Nucleus accumbens (tissue), 56 donors: Measurements from ENCODE around the gene CC2D2A.
"Not testable (repeated sequence)": the region's sequence is repeated elsewhere in the genome, so short reads cannot be mapped to it uniquely, and the experiment has no call there.

Experiments
- DNase-seq, 56 donors: peaks; one replicate each; lab custom pipeline; 2025; lab: John Stamatoyannopoulos, UW

Gene CC2D2A

DNA sequence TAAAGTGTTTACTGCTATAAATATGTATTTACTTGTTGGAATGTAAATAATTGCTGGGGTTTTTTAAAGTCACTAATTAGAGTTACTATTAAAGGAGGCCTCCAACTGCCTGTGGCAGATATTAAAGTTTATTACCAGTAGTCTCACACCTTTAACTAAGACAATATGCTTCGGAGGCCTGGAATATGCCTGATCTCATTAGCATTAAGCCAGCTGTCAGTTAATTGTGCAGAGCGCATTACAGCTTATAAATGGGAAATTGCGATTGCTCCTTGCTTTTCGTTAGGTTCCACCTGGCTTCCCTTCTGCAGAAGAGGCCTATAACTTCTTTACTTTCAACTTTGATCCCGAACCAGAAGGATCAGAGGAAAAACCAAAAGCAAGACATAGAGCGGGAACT is 41.3 kb downstream of the CC2D2A start:
- no peak for DNase-seq

DNA sequence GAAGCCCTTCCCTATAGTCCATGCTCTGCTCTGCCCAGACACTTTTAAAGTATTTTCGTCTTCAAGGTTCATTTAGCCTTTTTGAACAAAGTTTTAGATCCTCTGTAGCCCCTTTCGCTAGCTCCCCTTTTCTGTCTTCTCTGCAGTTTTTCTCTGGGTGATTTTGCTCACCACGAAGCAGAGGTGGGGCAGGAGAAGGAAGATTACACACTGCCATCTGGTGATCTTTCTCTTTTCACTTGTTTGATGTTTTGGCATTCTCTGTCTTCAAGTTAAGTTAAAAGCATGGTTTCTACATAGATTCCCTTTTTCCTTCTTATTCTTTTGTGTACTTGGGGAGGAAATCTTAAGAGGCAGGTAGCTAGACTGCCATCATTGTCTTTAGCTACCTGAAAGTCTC is 43.9 kb downstream of the CC2D2A start:
- no peak for DNase-seq

DNA sequence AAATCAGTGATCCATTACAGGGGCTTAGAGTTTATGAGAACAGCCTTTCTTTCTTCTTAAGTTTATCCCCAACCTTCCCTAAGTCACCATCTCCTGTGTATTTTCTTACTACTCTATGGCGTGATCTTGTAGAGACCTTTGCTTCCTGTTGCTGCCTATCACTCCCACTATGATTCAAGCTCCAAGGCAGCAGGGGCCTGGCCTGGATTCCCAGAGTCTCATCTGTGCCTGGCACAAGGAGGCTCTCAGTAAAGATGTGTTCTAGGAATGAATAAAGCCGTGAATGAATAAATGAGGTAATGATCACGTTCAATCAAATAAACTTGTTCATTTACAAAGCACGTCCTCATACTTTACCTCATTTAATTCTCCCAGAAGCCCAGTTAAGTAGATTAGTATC is 45.4 kb downstream of the CC2D2A start:
- DNase-seq = peak in 1 of 56 donors; percentile 1

DNA sequence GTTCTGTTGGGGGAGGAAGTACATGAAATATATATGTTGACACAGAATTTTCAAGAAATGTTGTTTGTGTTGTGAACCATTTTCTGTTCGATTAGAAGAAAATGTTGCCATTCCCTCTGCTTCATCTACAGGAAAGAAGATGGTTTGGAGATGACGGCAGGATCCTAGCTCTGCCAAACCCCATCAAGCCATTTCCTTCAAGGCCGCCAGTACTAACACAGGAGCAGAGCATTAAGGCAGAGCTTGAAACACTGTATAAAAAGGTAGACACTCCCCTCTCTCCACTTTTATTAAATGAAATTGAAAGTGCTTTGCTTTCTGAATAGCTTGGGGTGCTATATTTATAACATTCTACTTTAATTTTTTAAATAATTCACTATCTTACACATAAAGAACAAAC is 46.8 kb downstream of the CC2D2A start:
- no peak for DNase-seq

DNA sequence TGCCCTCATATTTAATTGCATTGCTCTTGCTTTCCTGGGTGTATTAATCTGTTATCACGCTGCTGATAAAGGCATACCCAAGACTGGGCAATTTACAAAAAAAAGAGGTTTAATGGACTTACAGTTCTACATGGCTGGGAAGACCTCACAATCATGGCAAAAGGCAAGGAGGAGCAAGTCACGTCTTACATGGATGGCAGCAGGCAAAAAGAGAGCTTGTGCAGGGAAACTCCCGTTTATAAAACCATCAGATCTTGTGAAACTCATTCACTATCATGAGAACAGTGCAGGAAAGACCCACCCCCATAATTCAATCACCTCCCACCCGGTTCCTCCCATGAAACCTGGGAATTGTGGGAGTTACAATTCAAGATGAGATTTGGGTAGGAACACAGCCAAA is 48.0 kb downstream of the CC2D2A start:
- DNase-seq = not testable (repeated sequence)

DNA sequence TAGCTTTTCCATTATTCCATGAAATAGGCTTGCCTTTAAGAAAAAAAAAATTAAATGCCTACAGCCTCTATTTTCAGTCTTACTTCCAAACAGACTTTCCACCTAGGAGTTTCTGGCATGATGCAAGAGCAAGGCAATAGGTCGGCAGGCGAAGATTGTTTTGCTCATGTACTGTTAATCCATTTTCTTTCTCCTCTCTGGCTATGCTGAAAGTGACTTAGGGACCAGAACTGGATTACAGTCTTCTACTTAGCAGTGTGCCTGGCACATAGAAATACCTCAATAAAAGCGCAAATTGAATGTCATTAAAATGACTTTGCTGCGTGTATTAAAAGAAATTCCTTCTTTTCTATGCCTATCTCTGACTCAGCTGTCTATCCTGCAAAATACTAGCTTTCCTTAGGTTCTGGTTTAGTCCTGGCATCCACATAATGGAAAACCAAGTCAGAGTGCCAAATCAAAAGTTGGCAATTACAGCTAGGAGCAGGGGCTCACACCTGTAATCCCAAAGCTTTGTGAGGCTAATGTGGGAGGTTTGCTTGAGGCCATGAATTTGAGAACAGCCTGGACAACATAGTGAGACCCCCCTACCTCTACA is 51.9 kb downstream of the CC2D2A start:
- DNase-seq = no peak

DNA sequence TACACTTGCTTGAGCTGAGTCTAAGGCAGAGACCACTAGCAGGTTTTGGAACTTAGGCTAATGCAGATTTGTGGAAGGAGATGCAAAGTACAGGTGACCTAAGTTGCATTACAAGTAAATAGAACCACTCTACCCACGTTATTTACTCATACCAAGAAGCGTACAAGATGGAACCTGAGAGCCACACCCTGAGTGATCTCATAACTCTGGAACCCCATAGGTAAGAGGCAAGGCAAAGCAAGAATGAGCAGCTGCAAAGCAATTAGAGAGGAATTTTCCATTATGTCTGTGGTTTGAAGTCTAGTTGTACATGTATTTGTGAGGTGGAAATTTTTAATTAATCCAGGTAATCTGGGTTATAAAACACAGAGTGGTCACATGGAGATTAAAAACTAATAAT is 55.4 kb downstream of the CC2D2A start:
- no peak for DNase-seq

DNA sequence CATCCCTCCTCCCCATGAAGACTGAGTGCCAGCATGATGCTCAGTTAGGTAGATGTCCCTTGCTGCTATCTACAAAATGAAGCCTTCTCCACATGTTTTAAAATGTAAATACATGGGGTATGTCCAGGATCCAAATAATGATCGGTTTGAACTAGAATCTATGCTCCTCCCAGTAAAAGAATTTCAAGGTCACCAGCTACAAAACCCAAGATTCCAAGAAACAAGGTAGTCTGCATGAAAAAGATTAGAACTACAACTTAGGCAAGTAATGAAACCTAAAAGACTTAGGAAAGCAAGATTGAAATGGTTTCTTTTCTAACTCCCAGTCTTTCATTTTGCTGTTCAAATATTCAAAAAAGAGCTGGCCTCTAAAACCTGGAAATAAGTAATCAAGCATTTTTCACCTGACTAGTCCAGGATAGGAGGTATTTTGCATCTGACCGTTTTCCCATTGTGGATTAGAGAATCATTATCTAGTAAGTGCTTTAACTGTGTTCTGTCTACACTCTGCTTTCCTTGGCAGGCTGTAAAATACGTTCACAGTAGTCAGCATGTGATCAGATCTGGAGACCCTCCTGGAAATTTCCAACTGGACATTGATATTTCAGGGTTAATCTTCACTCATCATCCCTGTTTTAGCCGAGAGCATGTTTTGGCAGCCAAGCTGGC is 57.4 kb downstream of the CC2D2A start:
- no peak for DNase-seq

DNA sequence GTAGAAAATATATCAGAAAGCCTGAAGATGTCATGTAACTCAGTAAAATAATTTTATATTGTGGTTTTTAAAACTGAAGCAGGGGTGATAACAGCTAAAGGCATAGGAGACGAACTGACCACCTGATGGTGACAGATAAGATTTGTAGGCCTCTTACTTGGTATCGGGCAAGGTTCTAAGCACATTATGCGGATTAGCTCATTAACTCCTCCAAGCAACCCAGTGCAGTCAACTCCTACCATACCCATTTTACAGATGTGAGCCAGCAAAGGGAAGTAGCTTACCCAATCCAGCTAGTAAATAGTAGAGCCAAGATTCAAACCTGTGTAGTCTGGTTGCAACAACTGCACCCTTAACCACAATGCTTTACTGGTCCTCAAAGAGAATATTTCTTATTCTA is 62.1 kb downstream of the CC2D2A start:
- DNase-seq = no peak

DNA sequence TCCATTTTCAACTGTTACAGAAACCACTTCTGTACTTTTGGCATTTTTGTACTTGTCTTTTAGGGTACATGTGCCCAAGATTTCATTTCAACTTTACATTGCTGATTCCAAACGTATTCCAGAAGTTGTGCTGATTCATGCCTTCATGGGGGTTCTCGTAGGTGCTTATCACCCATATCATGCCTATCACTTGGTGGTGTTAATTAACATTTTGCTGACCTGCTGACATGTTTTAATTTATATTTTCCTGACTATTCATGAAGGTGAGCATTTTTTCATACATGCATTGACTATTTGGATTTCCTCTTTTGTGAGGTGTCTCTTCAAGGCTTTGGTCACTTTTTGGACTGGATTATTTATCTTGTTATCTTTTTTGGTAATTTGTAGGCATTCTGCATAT is 64.1 kb downstream of the CC2D2A start:
- DNase-seq = no peak

DNA sequence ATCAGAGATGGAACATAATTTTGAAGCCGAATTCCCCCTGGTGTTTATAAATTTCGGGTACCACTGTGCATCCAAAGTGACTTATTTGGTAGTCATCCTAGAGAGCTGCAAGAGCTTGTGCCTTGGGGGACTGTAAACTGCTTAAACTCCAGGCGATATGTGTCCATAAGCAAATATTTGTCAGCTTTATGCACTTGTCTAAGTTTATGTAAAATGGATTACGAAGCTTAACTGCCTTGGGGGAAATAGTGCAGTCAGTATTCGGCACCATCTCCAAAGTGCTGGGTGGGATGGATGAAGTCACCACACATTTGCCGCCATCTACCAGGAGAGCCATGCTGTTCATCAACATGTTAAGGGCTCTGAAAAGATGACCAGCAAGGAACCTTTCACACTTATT is 65.9 kb downstream of the CC2D2A start:
- DNase-seq = no peak

DNA sequence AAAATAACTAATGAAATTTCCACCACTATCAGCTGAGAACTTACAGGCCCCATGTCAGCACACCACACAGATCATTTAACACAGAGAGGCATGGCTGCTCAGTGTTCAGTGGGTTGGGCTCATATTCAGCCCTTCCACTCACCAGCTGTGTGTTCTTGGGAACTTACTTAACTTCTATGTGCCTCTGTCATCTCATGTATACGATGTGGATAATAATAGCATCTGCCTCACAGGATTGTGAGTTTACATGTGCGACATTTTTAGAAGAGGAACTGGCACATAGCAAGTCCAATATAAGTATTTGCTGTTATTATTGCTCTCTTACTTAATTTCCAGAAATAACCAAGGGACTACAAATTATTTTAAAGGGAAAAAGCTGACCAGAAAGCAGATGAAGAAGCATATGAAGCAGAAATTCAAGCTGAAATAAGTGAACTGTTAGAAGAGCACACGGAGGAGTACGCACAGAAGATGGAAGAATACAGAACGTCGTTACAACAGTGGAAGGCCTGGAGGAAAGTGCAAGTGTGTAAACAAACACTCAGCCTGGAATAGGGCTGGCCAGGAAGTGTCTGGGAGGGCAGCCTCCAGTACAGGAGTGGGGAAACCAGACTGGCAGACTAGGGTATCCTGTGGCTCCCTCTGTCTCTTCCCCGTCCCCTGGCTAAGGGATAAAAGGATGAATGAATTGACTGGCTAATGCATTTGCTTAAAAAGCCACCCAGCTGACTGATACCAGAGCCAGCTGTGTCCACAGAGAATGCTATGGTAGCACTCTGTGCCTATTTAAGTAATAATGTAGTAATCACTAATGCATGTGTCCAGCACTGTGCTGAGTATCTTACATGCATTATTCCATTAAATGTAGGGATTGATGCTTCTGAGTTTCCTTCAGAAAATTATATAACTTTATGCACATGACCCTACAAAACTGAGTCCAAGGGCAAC is 67.1 kb downstream of the CC2D2A start:
- DNase-seq = no peak

DNA sequence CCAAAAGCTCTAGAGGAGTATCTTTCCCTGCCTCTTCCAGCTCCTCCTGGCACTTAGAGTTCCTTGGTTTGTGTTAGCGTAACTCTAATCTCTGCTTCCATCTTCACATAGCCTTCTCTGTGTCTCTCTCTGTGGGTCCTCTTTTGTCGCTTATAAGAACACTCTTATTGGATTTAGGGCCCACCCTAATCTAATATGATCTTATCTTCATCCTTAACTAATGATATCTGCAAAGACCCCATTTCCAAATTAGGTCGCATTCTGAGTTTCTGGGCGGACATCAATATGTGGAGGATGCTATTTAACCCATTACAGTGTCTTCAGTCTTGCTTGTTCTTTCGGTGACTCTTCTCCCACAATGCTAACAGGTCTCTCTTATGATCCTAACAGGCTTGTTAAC is 72.3 kb downstream of the CC2D2A start:
- no peak for DNase-seq

DNA sequence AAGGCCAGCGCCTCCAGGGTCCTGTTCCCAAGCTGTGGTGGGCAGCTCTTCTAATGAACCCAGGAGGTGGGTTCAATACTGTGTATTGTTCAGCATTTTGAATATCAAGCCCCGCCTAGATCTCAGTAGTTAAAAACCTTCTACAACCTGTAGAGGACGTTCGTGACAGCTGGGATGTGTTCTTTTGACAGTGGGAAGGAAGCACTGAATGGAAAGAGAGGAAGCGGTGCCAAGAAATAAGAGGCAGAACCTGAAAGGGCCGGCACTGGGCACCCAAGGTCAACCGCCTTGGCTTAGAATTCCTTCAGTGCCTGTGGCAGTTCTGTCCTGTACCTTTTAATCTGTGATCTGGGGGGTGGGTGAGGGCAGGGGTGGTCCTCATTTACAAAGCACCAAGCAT is 73.1 kb downstream of the CC2D2A start:
- DNase-seq = no peak

DNA sequence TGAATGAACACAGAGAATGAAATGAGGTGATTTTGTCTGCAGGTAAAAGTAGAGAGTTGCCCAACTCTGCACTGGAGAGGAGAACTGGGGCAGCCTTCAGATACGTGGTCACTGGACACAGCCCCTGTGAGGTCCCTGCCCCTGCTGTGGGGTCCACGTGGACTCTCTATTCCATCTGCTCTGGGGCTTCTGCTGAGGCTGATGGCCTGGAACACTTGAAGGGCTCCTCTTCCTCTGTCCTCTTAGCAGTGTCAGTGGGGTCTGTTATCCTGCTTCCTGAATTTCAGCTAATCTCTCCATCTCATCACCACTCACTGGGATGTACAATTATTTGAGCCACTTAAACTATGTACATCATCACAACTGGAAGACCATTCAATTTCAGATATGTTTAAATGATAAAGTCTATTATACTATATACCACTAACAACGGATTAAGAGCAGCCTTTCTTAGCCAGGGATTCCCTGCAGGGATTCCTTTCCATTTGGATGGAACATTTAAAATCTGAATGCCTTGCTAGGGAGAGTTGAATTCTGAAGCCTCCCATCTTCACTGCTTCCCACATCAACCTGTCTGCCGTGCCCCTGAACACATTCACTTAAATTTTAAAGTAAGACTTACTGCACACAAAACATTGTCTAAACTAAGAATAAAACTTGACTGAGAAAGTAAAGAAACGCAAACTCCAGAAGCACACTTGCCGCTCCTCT is 74.0 kb downstream of the CC2D2A start:
- no peak for DNase-seq

DNA sequence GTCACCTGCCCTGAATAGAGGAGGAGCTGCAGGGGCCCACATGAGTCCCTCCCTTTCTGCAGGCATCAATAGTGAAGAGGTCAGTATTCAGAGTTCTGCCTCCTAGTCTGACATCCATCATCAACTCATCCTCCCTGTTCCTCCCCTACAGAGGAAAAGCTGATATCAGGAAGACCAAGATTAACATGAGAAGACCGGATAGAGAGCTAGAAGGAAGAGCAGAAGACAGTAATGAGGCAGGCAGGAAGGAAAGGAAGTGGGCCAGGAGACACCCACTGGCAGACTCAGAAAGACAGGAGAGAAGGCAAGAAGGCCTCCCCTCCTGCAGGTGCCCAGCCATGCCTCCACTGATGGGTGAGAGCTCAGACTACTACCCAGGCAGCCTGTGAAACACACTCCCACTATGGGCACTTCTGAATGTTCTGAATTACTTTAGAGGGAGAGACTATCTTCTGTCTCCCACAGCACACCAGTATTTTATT is 74.6 kb downstream of the CC2D2A start:
- no peak for DNase-seq

DNA sequence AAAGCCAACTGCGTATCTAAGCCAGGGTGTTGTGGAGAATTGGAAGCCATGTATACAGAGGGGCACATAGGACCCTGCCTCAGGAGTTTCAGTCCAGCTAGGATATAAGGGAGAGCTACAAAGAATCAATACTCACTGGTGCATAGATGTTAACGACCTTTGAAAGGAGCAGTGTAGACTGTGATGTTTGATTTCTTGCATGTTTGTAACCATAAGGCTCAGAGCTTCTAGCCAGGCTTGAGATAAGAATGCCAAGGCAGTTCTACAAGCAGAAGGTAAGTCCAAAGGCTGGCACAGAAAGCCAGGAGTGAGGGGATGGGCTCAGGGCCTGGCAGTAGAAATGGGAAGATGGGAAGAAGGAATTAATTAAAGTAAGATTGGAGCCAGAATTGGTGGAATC is 75.7 kb downstream of the CC2D2A start:
- no peak for DNase-seq

DNA sequence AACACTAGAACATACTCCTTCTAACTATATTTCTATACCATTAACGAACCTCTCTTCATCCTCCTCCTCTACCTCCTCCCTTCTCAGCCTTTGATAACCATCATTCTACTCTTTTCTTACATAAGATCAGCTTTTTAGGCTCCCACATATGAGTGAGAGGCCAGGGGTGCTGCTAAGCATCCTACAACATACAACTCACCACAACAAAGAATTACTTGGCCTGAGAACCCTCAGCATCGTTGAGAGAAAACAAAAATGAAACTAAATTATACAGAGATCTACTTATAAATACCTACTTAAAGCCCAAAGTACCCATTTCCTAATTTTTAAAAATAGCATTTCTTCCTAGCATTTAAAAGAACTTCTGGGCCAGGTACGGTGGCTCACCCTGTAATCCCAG is 77.7 kb downstream of the CC2D2A start:
- DNase-seq = no peak

DNA sequence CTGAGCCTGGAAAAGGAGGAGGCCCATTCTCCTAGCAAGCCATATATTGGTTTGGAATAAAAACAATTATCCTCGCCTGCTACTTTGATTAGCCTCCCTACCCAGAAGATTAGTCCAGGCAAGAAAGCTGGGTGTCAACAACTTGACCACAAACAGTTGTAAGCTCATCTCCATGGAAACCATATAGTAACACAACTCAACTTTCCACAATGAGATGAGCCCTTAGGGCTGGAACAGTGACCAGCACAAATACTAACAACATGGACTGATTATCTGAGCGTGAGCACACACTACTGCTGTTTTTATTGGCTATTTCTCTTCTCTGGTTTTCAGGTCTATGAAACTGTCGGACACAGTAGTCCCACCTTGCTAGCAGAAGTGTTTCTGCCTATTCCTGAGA is 80.8 kb downstream of the CC2D2A start:
- DNase-seq = no peak

DNA sequence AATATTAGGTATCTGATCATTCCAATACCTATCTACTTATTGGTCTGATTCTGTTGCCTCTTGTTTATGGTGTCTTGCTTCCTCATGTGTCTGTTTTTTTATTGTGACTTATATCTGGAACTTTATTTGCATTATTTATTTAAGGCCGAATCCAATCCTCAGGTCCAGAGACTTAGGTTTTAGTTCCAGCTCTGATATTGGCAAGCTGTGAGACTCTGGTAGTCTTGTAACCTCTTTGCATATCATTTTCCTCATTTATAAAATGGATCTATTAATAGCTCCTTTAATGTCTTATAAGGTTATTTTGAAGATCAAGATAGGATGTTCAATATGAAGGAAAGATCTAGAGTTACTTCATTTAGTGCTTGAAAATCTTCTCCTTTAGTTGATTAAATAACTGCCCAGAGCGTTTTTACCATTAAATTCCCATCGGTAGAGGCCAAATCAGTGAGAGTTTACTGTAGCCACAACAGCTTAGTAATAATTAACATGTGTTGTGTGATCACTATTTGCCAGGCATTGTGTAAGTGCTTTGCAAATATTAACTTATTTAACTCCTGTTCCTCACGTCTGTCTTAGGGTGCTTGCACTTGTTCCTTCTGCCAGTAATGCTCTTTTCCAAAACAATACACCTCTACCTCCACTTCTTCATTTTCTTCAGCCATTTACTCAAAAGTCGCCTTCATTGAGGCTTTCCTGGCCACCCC is 82.2 kb downstream of the CC2D2A start:
- no peak for DNase-seq
